ENCODE data around the gene ADRM1.

The ADRM1 gene

DNA sequence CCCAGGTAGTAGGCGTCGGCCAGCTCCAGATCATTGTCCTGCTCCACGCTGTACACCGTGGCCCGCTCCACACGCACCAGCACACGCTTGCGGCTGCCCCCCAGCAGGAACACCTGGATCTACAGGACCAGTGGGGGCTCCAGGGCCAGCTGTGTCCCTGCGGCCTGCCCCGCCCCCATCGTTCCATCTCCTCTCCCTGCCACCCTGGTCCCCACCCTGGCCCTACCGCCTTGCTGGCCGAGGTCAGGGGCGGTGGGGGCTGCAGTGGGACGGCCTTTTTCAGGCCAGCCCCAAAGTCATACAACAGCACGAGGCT is 9.8 kb downstream of the ADRM1 start:
- DNase-seq, result no peak

DNA sequence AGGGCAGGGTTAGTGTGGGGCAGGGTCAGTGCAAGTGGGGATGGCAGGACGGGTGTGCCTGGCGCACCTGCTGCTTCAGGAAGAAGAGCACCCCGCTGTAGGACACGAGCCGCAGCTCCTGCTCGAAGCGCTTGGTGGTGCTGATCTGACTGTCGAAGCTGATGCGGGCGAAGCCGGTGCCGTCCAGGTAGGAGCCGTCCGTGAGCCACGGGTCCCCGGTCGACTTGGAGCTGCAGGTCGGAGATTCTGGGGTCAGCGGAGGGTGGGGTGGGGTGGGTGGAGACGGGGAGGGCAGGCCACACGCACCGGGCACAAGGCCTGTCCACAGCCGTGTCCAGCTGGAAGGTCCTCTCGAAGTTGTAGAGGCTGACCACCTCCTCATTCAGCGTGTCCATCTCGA is 10.2 kb downstream of the ADRM1 start:
- DNase-seq, result no peak

DNA sequence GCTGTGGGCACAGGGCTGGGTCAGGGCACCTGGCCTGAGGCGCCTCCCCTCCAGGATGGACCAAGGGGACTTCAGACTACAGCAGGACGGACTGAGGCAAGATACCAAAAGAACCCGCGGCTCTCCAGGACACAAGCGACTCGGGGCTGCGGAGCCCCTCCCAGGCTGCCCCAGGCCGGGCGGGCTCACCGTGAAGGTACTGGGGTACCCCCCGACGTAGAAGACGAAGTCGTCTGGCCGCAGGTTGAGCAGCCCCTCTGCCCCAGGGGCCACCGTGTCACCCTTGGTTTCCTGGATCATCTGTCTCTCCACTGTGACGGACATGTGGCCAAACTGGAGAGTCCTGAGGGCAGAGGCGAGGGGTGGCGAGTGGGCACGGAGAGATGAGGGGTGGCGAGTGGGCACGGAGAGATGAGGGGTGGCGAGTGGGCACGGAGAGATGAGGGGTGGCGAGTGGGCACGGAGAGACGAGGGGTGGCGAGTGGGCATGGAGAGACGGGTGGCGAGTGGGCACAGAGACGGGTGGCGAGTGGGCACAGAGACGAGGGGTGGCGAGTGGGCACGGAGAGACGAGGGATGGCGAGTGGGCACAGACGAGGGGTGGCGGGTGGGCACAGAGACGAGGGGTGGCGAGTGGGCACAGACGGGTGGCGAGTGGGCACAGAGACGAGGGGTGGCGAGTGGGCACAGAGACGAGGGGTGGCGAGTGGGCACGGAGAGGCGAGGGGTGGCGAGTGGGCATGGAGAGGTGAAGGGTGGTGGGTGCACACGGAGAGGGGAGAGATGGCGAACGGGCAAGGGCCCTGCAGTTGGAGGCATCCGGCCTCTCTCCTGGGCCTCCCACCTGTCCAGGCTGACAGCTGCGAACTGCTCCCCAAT is 10.9 kb downstream of the ADRM1 start:
- DNase-seq, result no peak

DNA sequence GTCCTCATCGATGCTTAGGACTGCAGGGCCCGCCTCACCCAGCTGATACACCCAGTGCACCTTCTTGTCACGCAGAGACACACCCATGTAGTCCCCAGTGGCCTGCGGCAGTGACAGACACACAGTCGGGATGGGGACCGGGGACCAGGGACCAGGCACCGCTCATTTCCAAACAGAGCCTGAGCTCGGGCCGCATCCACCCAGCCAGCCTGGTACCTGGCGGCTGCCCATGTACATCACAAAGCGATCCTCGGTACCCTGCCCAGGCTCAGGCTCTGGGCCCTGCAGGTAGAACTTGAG is 11.5 kb downstream of the ADRM1 start:
- DNase-seq, result no peak

DNA sequence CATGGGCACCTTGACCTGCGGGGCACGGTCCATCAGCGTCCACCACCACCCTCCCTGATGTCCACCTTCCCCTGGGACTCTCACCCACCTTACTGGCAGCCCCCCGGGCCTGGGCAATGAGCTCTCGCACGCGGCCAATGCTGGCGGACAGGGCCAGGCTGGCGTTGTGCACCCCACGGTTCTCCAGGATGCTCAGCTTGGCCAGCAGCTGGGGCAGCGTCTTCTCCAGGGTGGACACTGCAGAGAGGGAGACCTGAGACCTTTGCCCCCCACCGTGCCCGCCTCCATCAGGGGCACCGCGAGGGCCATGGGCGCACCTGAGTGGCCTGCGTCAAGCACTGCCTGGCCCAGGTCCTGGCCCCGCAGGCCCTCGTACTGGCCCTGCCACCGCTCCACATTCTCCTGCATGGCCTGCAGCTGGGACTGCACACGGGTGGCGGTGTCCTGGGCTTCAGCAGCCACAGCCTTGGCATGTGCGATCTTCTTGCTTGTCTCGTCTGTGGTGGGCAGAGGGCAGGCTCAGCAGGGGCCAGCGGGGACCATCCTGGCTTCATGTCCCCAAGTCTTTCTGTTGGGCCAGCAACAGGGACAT is 12.0 kb downstream of the ADRM1 start:
- no peak for DNase-seq

DNA sequence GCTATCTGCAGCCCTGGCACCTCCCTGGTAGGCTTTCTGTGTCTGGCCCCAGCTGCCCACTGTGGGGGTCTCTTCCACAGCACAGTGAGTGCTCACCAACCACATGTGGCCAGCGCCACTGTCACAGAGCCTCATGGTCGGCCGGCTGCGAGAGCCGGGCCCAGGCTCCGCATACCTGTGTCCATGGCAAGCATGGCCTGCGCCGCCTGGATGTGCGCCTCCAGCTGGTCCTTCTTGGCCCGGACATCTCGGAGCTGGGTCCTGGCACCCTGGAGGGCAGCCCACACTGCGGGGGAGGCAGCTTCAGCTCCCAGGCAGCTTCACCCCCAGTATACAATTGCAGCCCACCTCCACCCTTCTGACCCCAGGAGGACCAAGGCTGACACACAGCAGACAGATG is 13.0 kb downstream of the ADRM1 start:
- DNase-seq, result no peak

DNA sequence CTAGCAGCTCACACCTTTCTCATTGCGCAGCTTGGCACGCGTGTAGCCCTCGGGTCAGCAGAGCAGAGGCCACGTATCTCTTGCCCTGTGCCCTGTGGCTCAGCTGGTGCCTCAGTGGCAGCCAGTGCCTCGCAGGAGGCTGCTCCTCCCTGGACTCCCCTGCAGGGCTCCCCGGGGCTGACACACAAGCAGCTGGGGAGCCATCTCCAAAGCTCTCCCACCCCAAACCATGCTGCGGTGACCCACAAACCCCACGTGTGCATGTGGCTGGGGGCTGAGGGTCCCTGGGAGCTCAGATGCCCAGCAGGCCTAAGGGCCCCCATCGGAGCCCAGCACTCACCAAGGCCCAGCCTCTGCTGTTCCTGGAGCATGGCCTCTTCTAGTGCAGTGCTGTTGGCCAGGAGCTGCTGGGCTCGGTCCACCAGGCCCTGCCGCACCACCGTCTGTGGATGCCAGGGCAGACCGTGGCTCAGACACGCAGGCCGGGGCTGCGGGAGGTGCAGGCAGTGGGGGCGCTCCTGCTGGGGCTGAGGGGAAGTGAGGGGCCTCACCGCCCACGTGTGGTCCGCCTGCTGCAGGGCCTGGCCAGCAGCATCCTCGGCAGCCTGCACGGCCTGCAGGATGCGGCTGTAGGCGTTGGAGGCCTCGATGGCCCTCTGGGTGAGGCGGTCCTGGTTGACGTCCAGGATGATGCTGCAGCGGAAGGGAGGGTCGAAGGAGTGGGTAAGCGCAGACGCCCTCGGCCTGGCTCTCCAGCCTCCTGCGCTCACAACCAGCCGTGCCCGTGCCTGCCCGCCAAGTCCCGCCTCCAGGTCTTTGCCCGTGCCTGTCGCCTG is 13.8 kb downstream of the ADRM1 start:
- DNase-seq, result no peak

DNA sequence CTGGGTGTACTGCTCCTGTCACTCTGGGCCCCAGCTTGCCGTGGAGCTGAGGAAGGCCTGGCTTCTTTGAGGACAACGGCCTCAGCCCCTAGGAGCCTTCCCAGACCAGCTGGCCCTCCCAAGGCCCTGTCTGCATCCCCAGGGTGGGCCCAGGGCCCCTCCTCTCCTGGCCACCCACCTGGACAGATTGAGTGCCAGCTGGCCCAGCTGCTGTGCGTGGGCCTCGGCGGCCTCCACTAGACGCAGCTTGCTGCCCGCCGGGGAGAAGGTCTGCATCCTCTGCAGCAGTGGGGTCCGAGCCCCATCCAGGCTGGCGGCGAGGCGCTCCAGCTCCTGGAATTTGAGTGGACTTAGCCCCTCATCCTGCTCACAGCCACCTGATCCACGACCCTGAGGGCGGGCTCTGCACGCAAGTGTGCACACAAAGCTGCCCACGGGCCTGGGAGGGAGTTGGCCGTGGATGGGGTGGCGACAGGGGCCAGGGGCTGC is 14.4 kb downstream of the ADRM1 start:
- no peak for DNase-seq

DNA sequence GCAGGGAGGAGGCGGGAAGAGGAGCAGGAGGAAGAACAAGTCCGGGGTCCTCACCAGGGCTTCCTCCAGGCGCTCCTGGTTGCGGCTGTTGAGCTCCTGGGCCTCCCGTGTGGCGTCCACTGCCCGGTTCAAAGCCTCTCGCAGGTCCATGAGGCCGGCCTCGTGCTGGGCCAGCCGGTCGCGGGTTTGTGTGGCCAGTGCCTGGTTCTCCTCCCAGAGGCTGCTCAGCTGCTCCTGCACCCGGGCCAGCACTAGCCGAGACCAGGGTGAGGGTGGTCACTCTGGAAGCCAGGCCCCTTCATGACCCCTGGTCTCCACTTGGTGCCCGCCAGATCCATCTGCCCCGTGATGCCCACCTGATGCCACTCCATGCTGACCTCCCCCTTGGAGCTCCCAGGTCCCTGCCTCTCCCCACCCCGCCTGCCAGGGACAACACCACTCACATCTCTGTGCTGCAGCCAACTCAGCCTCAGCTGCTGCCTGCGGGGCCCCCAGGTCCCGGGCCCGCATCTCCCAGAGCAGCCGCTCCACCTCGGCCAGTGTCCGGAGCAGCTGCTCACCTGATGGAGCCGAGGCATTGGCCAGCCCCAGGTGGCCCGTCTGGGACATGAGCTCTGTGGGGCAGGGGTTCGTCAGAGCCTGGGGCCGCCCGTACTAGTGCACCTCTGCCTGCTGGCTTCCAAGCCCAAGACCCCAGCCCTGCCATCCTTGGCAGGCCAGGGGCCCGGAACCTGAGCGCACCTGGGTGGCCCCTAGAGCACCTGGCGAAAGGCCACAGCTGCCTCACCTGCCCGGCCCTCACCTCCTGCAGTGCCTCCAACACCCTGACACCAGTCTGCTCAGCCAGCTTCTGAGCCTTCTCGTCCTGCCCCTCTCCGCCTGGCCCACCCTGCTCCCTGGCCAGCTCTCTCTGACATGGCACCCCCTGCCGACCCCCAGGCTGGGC is 15.9 kb downstream of the ADRM1 start:
- no peak for DNase-seq

DNA sequence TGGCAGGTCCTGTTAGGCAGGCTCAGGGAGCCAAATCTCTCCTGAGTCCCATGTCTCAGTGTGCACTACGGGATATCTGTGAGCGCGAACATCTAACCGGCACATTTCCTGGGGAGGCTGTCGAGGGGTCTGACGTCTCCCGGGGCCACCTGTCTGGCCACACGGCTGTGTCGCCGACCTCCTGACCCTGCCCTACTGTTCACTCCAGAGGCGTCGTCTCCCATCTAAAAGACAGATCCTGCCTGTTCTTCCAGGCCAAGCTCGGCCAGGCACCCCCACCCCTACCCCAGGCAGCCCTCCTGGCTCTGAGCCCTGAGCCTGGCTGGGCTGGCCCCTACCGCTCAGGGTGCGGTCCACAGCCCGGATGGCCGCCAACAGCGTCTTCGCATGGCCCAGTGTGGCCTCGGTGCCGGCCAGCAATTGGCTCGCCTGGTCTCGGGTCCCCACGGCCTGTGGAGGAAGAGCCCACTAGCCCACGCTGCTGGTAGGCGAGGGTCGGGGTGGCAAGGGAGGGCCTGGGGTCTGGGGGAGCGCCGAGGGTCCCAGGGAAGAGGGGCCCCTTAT is 16.6 kb downstream of the ADRM1 start:
- DNase-seq, result no peak

DNA sequence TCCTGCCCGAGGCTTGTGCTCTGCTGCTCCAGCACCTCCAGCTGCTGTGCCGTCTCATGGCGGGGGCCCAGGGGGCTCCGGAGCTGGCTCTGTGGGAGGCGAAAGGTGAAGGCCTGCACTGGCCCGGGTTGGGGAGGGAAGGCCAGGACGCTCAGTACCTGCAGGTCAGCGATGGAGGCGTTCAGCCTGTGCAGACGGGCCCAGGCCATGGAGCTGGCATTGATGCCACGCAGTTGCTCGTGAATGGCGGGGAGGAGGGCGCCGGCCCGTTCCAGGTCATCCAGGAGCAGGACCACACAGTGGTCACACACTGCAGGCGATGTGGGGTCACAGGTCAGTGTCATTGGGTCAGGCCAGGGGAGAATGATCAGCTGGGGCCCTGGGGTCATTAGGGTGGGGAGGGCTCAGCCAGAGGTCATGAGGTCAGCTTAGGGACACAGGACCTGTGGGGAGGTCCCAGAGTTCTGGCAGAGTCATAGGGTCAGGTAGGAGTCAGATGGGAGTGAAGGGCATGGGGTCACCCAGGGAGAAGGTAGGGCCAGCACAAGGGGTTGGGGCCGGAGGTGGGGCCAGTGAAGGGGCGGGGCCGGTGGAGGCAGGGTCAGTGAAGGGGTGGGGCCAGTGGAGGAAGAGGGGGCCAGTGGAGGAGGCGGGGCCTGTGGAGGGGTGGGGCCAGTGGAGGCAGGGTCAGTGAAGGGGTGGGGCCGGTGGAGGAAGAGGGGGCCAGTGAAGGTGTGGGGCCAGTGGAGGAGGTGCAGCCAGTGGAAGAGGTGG is 18.0 kb downstream of the ADRM1 start:
- no peak for DNase-seq

DNA sequence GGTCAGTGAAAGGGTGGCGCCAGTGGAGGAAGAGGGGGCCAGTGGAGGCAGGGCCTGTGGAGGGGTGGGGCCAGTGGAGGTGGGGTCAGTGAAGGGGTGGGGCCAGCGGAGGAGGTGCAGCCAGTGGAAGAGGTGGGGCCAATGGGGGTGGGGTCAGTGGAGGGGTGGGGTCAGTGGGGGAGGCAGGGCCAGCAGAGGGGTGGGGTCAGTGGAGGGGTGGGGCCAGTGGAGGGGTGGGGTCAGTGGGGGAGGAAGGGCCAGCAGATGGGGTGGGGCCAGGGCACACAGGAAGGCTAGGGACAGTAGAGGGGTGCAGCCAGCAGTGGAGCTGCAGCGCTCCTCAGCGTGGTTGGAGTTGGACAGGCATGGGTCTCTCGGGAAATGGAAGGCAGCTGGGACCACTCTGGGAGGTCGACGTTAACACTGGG is 18.7 kb downstream of the ADRM1 start:
- no peak for DNase-seq

DNA sequence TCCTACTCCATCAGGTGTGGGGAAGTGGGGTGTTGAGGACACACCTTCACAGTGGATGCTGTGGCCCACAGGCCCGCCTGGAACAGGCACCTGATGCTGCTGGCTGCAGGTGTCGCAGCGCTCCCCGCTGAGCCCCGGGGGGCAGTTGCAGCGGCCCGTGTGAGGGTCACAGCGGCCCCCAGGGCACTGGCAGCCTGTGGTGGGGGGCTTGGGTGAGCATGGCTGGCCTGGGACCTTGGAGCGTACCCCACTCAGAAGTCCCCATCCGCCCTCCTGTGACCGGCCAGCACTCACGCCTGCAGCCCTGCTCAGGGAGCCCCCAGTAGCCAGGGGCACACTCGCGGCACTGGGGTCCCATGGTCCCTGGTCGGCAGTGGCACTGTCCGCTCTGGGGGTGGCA is 19.2 kb downstream of the ADRM1 start:
- no peak for DNase-seq

DNA sequence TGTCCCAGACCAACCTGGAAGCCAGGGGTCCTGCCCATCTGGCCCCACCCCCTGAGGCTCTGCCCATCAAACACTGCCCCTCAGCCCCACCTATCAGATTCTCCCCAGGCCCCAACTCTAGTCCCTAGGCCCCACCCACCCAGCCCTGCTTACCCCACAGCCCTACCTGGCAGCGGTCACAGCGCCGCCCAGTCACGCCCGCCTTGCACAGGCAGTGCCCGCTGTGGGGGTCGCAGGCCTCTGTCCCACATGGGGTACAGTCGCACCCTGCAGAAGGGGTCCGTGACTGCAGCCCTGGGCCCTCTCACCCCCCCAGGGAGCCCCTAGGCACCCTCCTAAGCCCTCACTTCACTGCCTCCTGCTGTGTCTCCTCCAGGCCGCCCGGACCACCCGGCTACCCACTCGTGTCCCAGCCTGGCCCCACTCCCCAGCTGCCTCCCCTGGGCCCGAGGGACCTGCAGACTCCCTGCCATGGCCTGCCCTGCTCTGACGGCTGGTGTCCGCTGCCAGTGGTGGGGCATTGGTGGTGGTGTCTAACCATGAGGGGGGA is 19.8 kb downstream of the ADRM1 start:
- no peak for DNase-seq

DNA sequence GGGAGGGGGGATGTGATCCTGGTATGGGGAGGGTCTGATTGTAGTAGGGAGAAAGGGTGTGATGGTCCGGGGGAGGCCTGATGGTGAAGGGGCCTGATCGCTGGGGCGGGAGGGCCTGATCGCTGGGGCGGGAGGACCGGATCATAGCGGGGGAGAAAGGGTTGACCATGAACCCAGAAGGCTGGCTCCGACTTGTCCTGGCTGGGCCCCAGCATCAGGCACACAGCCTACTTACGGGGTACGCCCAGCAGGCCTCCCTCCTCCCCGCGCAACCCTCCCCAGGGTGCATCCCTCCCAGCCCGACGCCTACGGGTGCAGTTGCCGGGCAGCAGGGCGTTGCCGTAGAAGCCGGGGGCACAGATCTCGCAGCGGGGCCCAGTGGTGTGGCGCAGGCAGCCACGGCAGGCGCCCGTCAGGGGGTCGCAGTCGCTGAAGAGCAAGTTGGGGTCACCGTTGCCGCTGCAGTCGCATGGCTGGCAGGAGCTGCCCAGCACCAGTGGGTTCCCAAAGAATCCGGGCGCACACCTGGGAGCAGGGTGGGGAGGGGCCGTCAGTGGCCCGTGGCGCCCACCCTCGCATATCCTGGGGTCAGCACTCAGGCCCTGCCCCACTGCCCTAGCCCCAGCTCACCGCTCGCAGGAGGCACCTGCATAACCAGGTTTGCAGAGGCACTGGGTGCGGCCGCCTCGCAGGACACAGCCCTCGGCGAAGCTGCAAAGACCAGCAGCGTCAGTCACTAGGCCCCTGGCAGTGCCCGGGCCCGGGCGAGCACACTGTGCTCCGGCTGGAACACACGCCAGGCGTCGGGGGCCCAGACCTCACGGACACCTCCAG is 20.6 kb downstream of the ADRM1 start:
- no peak for DNase-seq

DNA sequence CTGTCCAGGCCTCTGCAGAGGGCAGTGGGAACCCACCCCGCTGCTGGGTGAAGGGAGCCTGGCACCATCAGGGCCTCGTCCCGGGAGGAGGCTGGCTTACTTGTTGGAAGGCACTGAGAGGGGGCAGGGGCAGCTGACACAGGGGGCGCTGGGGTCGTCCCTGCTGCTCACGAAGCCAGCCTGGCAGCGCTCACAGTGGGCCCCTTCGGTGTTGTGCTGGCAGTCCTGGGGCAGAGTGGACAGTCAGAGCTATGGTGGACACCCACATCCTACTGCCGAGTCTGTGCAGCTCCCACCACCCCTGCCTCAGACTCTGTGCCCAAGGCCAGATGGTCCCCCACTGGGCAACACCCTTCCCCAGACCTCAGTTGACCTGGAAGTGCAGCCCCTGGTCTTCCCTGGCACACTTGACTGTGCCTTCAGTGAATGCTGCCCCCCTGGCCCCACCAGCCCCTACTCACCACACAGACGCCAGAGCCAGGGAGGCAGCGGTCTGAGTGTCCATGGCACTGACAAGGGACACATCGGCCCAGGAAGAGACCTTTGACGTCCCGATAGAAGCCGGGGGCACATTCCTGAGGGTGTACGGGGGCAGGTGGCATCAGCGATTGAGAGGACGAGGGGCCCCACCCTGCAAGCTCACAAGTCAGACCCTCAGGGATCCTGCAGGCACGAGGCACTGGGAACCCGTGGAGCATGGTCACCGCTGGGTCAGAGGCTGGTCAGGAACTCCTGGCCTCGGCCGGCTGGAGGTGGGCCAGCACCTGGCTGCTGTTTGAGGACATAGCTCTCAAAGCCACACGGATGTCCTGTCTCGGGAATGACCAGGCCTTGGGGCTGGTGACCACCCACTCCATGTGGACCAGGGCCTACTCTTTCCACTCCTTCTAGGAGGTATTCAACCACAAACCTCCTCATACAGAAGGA is 21.4 kb downstream of the ADRM1 start:
- DNase-seq, result no peak

DNA sequence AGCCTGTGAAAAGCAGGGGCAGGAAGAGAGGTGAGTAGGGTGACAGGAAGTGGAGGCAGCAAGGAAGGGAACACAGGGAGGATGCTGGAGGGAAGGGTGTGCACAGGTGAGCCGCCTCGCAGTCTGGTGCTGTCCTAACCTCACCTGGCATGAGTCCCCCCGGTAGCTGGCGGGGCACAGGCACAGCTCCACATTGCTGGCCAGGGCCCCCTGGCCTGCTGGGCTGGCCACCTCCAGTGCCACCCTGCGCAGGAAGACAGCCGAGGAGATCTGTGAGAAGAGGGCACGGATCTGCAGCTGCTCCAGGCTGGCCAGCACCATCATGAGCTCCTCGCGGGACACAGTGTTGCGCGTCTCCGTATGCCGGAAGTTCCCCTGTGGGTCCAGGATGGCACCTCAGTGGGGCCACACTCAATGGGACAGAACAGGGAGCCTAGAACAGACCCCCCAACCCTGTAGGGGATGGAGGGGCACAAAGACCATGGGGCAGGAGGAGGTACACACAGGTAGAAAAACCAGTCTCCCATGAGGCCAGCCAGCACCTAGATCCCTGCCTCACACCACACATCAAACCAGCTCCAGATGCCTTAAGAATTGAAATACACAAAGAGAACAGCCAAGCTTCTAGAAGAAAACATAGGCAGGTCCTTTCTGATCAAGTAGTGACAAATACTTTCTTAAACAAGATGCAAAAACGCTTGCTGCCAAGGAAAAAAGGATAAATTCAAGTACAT is 22.5 kb downstream of the ADRM1 start:
- no peak for DNase-seq

DNA sequence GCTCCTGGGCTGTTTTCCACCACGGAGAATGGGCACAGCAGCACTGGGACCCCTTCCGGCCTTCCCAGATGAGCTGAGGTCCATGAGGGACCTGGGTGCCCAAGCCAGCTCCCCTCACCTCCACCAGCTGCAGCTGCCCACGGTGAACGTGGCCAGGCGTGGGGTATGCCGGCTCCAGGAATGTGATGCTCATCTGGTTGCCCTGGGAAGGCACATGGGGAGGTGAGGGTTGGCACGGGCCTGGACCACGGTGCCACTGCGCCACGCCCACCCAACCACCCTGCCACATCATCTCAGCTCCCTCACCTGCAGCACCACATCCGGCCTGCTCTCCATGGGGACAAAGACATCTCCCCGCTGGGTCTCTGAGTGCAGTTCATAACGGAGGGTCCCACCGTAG is 23.8 kb downstream of the ADRM1 start:
- no peak for DNase-seq
